NCI-H526 treated with DMSO at 0.1 percent for 48 hours (cell line): ENCODE measurements around the gene ZC3H18.
A peak's percentile ranks its signal among the peaks of the same experiment; 100 is the strongest.
"Not testable (repeated sequence)": the region's sequence is repeated elsewhere in the genome, so short reads cannot be mapped to it uniquely, and the experiment has no call there.

ENCODE experiments used
- DNase-seq: peaks from one replicate; lab custom pipeline; 2025; lab: John Stamatoyannopoulos, UW

ZC3H18 gene

GRCh38 chr16:88654363-88655052 is 84.3 kb downstream of the ZC3H18 start:
- DNase-seq, result no peak

DNA sequence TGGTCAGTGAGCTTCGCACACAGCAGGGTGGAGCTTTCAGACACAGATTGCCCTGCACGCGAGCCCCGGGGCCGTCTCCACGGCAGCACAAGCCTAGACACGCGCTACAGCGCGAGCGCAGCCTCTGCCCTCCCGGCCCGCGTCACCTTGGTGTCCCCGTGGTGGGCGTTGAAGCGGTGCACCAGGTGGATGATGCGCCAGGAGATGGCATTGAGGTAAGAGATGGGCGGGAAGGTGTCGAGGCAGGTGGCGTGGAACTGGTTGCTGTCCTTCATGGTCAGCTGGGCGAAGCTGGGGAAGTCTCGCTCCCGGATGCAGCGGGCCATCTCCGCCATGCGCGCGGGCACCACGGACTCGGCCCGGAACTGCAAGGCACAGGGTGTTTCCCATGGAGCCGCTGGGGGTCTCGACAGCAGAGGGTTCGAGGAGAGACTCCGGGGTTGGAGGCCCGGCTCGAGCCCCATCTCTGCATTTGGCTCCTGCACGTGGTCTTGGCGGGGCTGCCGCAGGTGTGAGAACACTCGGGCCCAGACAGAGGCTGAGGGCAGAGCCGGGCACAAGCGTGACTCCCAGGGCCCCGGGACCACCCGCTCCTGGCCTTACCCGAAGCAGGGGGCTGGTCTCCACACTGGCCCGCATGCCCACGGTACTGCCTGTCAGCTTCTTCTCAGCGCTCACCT is 85.0 kb downstream of the ZC3H18 start:
- no peak for DNase-seq

GRCh38 chr16:88655733-88656281 is 85.6 kb downstream of the ZC3H18 start:
- DNase-seq, result no peak

GRCh38 chr16:88656291-88656980 is 86.2 kb downstream of the ZC3H18 start:
- no peak for DNase-seq

DNA sequence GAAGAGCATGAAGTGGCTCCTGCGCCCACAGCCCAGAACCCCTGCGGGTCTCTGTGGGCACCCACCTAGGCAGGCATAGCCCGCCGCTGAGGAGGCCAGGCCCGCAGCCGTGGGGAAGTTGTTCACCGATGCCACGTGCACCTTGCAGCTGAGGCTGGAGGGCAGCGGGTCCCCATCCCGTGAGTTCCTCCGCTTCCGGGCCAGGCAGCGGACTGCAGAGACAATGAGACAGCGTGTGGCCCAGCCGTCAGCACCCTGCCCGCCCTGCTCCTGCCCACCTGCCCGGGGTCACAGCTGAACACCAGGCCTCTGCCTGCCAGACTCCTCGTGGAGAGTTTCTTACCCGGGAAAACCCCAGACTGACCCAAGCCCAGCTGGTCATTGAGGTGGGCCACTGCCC is 87.2 kb downstream of the ZC3H18 start:
- no peak for DNase-seq

DNA sequence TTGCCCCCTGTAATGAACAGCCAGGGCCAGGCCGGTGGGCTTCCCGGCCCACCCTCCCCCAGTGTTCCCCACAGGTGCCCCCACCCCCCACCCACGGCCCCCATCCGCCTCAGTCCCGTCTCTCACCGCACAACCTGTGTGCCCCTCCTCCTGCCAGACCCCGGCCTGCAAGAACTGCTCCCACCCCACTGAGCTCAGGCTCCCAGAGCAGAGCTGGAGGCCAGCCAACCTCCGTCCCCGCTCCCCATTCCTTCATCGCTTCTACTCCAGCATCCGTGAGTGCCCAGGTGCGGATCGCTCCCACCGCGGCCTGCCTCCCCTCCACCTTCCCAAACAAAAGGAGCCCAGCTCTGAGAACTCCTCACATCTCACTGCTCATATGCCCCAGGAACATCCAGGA is 88.5 kb downstream of the ZC3H18 start:
- no peak for DNase-seq

DNA sequence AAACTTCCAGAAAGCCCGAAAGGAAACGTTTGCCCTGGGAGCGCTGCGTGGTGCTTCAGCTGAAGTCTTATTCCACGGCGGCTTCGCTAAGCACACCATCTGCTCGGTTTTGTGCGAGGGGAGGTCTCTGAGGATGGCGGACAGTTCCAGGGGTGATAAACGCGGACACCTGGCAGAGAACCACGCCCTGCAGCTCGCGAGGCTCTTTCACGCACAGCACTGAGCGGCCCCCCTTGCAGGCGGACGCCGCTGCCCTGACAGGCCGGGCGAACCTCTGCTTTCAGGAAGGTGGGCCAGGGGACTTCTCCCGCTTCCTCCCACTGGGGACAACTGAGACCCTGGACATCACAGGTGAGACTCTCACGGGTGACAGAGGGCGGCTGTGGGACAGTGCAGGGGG is 89.0 kb downstream of the ZC3H18 start:
- no peak for DNase-seq

GRCh38 chr16:88661468-88661867 is 91.3 kb downstream of the ZC3H18 start:
- DNase-seq, result no peak

DNA sequence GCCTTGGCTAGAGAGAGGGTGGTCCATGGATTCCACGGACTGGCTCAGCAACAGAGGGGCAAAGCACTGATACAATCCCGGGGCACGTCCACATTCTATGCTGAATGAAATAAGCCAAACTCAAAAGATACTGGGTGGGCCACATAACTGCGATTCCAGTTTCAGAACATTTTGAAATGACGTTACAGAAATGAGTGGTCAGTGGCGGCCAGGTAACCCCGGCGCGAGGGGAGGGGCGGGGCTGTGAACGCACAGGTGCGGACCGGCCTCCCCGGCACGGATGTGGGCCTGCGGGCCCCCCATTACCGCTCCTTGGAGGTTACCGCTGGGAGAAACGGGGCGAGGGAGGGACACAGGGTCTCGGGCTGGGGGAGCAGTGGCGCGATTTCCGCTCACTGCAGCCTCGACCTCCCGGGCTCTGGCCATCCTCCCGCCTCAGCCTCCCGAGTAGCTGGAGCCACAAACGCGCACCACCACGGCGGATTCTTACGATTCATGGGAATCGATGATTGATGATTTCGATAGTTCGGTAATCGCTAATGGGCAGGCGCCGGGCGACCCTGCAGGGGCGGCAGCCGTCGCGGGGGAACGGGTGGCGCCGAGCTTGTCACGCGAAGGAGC is 92.1 kb downstream of the ZC3H18 start:
- no peak for DNase-seq

DNA sequence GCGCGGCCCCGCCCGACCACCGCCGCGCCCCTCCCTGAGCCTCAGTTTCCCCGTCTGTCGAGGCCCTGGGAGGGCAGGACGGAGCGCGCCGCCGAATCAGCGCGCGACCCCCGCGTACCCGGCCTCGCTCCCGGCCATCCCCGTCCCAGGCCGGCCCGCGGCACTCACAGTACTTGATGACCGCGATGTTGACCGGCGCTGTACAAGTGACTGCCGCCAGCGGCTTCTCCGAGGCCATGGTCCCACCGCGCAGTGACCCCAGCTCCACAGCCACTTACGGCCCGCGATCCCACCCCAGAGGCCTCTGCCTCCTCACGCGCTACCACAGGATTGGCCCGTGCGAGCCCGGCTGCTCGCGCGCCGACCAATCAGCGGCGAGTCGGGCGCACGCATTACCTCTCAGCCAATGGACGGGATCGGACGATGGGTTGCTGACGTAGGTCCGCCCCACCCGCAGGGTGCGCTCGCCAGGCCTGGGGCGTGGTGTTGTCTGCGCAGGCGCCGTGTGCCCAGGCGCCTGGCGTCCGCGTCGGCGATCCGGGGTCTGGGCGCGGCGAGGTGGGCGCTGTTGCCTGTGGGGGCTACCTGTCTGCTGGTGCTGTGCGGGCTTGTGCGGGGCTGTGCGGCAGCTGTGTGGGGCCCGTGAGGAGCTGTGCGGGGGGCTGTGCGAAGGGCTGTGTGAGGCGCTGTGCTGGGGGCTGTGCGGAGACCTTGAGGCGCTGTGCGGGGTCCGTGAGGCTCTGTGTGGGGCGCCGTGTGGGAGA is 92.8 kb downstream of the ZC3H18 start, which contains the start of gene MVD:
MVD (minus strand) TSS at position 249 of the 764 bp plus-strand sequence; CDS start at position 238, 11 bp downstream.
- DNase-seq, result peak; percentile 81

GRCh38 chr16:88665148-88665547 is 94.9 kb downstream of the ZC3H18 start:
- DNase-seq, result peak; percentile 3

DNA sequence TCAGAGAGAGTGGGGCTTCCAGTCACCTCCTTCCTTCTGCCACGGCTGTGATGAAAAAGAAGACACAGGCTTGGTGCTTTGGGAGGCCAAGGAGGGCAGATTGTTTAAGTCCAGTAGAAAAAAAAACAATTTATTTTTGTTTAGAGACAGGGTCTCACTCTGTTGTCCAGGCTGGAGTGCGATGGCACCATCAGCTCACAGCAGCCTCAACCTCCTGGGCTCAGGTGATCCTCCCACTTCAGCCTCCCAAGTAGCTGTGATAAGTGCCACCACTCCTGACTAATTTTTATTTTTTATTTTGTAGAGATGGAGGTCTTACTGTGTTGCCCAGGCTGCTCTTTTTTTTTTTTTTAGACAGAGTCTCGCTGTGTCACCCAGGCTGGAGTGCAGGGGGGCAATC is 95.4 kb downstream of the ZC3H18 start:
- no peak for DNase-seq

- DNase-seq, result no peak
Observed at GRCh38 chr16:88667461-88667860, 97.3 kb downstream of the ZC3H18 start.

- DNase-seq, result not testable (repeated sequence)
Observed at GRCh38 chr16:88669493-88669892, 99.3 kb downstream of the ZC3H18 start.

DNA sequence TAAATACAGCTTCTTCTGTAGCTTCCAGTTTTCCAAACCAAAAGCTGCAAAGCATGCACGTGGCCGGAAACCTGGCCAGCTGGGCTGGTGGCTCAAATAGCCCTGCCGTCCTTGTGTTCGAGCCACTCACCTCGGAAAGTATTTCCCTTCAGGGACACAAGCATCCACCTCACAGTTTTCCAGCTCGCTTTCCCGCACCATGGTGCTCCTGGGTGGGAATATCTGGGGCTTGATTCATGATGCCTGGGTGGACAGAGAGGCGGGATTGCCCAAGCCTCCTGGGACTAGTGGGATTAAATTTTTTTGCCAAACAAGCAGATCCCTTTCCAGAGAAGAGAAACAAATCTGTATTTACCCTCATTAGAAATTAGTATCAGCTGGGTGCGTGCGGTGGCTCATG is 99.8 kb downstream of the ZC3H18 start:
- no peak for DNase-seq

GRCh38 chr16:88671806-88672205 is 101.6 kb downstream of the ZC3H18 start:
- no peak for DNase-seq

GRCh38 chr16:88672776-88673175 is 102.6 kb downstream of the ZC3H18 start:
- peak; percentile 5 for DNase-seq

- no peak for DNase-seq
Observed at GRCh38 chr16:88673716-88674379, 103.6 kb downstream of the ZC3H18 start.

DNA sequence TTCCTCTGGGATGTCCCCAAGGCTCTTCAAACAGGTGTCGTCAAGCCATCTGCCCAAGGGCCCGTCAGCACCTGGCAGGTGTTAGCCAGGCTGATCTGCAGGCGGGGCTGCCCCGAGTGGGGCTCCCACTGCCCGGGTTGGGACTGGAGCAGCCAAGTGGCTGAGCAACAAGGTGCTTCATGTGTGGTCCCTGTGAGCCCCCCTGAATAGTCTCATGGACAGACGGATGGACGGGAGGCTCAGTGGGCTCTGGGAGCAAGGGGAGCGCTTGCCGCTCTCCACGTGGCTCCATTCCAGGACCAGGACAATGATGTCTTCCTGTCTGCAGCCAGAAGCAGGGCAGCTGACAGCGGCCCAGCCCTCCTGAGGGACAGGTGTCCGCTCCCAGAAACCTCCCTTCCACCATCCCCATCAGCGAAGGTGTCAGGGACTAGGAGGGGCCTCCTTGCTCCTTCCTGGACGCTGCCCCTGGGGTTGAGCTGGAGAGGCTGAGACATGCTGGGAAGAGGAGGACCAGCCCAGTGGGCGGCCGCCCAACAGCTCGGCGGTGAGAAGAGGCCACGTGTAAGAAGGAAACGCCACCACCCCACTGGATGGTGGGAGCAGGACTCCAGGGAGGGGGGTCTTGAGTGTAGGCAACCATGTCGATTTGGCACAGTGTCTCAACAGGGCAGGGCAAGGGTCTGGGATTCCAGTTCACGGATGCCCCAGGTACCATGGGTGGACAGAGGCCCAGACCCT is 106.5 kb downstream of the ZC3H18 start:
- DNase-seq, result no peak

DNA sequence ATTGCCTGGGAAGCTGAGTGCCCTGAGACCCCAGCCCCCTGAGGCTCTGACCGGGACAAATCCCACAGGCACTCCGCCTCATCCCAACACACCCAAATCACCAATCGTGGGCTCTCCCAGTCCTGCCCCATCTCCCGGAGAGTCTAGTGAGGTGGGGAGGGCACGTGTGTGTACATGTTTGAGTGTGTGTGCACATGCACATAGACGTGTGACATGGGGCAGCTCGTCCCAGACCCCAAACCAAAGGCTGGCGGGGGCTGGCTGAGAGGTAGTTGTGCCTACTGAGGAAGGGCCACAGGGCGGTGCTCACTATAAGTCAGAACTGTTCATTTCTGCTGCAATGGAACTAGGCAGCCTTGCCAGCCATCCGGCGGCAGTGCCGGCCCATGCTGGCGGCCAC is 107.5 kb downstream of the ZC3H18 start:
- no peak for DNase-seq
